SW 1271 (cell line): ENCODE data around the gene HSPB6.

ENCODE experiments used
- DNase-seq, 2 experiments: peaks; one replicate each; lab custom pipeline; 2025; lab: John Stamatoyannopoulos, UW

HSPB6 gene

GRCh38 chr19:35716801-35717664, 39.8 kb downstream of the HSPB6 start:
- peak; percentile 77 to 84 for DNase-seq

- DNase-seq = peak in 1 of 2 experiments; percentile 44
Observed at GRCh38 chr19:35715981-35716800, 40.6 kb downstream of the HSPB6 start.

- no peak for DNase-seq
Observed at GRCh38 chr19:35715355-35715809, 41.4 kb downstream of the HSPB6 start.

GRCh38 chr19:35714601-35715354, 42.1 kb downstream of the HSPB6 start:
- DNase-seq = no peak

GRCh38 chr19:35713904-35714495, 42.8 kb downstream of the HSPB6 start:
- DNase-seq = no peak

GRCh38 chr19:35713506-35713850, 43.4 kb downstream of the HSPB6 start:
- no peak for DNase-seq

GRCh38 chr19:35712567-35713505, 44.0 kb downstream of the HSPB6 start:
- DNase-seq = no peak

GRCh38 chr19:35710784-35711723, 45.8 kb downstream of the HSPB6 start:
- no peak for DNase-seq

GRCh38 chr19:35708391-35708790, 48.4 kb downstream of the HSPB6 start:
- DNase-seq = no peak
